Measurements from ENCODE around the gene LLCFC1. TPM values are rescaled to one million over a fixed set of nuclear protein-coding genes. Genes with fewer than 3 reads are reported as not detected.

LLCFC1 gene
- total RNA-seq, 1 experiment from 2014 or later = not detected

- BruUV-seq (replicated peaks) = no TSS peak
- DNase-seq (ENCODE audit: low read depth, low spot score) (no peak), ATAC-seq (no peak)
- POLR2A ChIA-PET = no interaction called here
- no peaks in the 10 kb centered on the region for H3K9me3 ChIP-seq (ENCODE audit: control insufficient read depth, insufficient read depth, low read depth, low read length)
- H3K4me3 ChIP-seq (ENCODE audit: low read depth in 2 of 2, low read length in 2 of 2) = no peak overlapping the region
- no peaks in the 10 kb centered on the region for H3K27me3 ChIP-seq (ENCODE audit: control insufficient read depth, insufficient read depth, low read length)
- in situ Hi-C loops (cut with HindIII; ENCODE audit: low pct_unique_long_range_greater_than_20kb, low sequenced_read_pairs) (no loop called here), intact Hi-C loops (cut with micrococcal nuclease; ENCODE audit: unreplicated experiment) (no loop called here)
- TF ChIP-seq POLR2AphosphoS5 (IDR thresholded peaks at IDR 0.05; ENCODE audit: low read depth, low read length) (no peak), REST (IDR thresholded peaks at IDR 0.05; ENCODE audit: insufficient read depth in 1 of 2, low read depth in 2 of 2, low read length in 1 of 2) (no peak), CTCF (IDR thresholded peaks at IDR 0.05) (no peak), SIN3A (IDR thresholded peaks at IDR 0.05; ENCODE audit: borderline replicate concordance, insufficient read depth, low read depth, low read length) (no peak)
- no peaks in the 10 kb centered on the region for H3K4me1 ChIP-seq (ENCODE audit: control insufficient read depth, insufficient read depth, low read length)
- H3K27ac ChIP-seq (ENCODE audit: low read length) = no peak overlapping the region
- H3K36me3 ChIP-seq (ENCODE audit: control insufficient read depth, insufficient read depth, low read length) = no peaks in the 10 kb centered on the region
- CTCF ChIA-PET = no interaction called here
These were observed 39.6 kb upstream of the LLCFC1 start for GRCh38 chr7:142899661-142900060.

DNA sequence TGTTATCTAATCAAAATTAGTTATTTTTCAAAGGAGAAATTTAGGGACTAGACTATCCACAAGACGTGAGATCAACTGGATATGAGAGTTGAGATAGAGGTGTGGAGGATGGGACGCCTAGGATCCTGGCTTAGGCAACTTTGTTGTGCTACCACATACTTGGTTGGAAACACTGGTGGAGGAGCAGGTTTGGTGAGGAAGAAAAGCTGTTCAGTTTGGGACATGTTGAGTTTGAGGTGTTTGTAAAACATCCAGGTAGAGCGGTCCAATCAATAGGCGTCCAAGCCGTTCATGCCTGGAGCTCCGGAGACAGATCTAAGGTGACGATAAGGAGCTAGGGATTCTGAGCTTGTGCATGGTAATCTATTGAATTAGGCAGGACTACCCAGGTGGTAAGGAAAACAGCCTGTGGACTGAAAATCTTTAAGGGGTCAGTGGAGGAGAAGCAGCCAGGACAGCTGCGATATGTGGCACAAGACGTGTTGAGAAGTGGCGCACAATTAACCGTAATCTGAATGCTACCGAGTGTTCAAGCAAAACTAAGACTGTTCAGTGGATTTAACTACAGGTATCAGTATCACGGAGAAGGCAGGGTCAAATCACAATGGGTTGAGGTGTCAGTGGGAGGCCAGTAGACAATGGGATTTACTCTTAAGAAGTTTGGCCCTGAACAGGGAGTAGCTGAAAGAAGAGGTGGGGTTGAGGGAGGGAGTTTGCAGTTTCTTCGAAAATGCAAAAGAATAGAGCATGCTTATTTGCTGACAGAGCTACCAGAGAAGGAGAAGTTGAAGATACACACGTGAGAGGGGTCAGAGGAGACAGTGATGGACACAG, 37.6 kb upstream of the LLCFC1 start:
- CTCF ChIA-PET = no interaction called here
- no peaks in the 10 kb centered on the region for H3K4me1 ChIP-seq (ENCODE audit: control insufficient read depth, insufficient read depth, low read length)
- peaks cover 9% of the 10 kb centered on the region; the same call in 1 of the 2 replicates for H3K9me3 ChIP-seq (ENCODE audit: control insufficient read depth, insufficient read depth, low read depth, low read length)
- in situ Hi-C loops (cut with HindIII; ENCODE audit: low pct_unique_long_range_greater_than_20kb, low sequenced_read_pairs) = no loop called here
- no peaks in the 10 kb centered on the region for H3K36me3 ChIP-seq (ENCODE audit: control insufficient read depth, insufficient read depth, low read length)
- BruUV-seq (replicated peaks) = no TSS peak
- DNase-seq (ENCODE audit: low read depth, low spot score) = no peak
- intact Hi-C loops (cut with micrococcal nuclease; ENCODE audit: unreplicated experiment) = no loop called here
- TF ChIP-seq CTCF (IDR thresholded peaks at IDR 0.05) (no peak), POLR2AphosphoS5 (IDR thresholded peaks at IDR 0.05; ENCODE audit: low read depth, low read length) (no peak), SIN3A (IDR thresholded peaks at IDR 0.05; ENCODE audit: borderline replicate concordance, insufficient read depth, low read depth, low read length) (no peak), TCF7L2 (IDR thresholded peaks at IDR 0.05; ENCODE audit: low read depth, low read length) (no peak), REST (IDR thresholded peaks at IDR 0.05; ENCODE audit: insufficient read depth in 1 of 2, low read depth in 2 of 2, low read length in 1 of 2) (no peak)
- no peak overlapping the region for H3K27ac ChIP-seq (ENCODE audit: low read length)
- H3K4me3 ChIP-seq (ENCODE audit: low read depth in 2 of 2, low read length in 2 of 2) = no peak overlapping the region
- ATAC-seq = no peak
- no peaks in the 10 kb centered on the region for H3K27me3 ChIP-seq (ENCODE audit: control insufficient read depth, insufficient read depth, low read length)
- POLR2A ChIA-PET = no interaction called here

Data from Panc1 (cell line).